Mesothelial cell of epicardium (in vitro differentiated cells): ENCODE measurements around the gene ANO6. TPM values are rescaled to one million over a fixed set of nuclear protein-coding genes. Genes with fewer than 3 reads are reported as not detected.
"Not testable (repeated sequence)": the region's sequence is repeated elsewhere in the genome, so short reads cannot be mapped to it uniquely, and the experiment has no call there.

Source experiments
- DNase-seq, 2 experiments: peaks; one replicate each; pipeline ENCODE4 v3.0.0; 2021; ENCODE audit warnings: low spot score in 2 of 2; ENCODE audit not compliant: unreplicated experiment in 2 of 2
- H3K27ac Mint-ChIP-seq: 2 replicates; pipeline ENCODE4 v1.8.0; 2021; ENCODE audit warnings: mixed read lengths
- H3K27me3 Mint-ChIP-seq: 2 replicates; pipeline ENCODE4 v1.8.0; 2021; ENCODE audit warnings: low read depth, mixed read lengths
- H3K36me3 Mint-ChIP-seq: 2 replicates; pipeline ENCODE4 v1.8.0; 2021; ENCODE audit warnings: mixed read lengths
- H3K4me1 Mint-ChIP-seq: 2 replicates; pipeline ENCODE4 v1.8.0; 2021; ENCODE audit warnings: mixed read lengths
- H3K4me3 Mint-ChIP-seq: 2 replicates; pipeline ENCODE4 v1.8.0; 2021; ENCODE audit warnings: mild to moderate bottlenecking, moderate library complexity, mixed read lengths
- H3K9me3 Mint-ChIP-seq: 2 replicates; pipeline ENCODE4 v1.8.0; 2021; ENCODE audit warnings: mixed read lengths
- total RNA-seq: library from RNA; stranded (reverse); gene quantifications from 3 replicates; pipeline ENCODE4 v1.2.1, GENCODE V29; 2021
- TF ChIP-seq, protein P1 (sequence below): fragments of 200-600 bp; sonication (generic); IDR thresholded peaks from one replicate; pipeline ENCODE4 v1.5.0; 2021; ENCODE audit warnings: antibody characterized with exemption; ENCODE audit not compliant: unreplicated experiment

Gene ANO6, protein sequence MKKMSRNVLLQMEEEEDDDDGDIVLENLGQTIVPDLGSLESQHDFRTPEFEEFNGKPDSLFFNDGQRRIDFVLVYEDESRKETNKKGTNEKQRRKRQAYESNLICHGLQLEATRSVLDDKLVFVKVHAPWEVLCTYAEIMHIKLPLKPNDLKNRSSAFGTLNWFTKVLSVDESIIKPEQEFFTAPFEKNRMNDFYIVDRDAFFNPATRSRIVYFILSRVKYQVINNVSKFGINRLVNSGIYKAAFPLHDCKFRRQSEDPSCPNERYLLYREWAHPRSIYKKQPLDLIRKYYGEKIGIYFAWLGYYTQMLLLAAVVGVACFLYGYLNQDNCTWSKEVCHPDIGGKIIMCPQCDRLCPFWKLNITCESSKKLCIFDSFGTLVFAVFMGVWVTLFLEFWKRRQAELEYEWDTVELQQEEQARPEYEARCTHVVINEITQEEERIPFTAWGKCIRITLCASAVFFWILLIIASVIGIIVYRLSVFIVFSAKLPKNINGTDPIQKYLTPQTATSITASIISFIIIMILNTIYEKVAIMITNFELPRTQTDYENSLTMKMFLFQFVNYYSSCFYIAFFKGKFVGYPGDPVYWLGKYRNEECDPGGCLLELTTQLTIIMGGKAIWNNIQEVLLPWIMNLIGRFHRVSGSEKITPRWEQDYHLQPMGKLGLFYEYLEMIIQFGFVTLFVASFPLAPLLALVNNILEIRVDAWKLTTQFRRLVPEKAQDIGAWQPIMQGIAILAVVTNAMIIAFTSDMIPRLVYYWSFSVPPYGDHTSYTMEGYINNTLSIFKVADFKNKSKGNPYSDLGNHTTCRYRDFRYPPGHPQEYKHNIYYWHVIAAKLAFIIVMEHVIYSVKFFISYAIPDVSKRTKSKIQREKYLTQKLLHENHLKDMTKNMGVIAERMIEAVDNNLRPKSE
- total RNA-seq = 40.1 to 41.1 TPM (median 40.9 TPM) in 3 replicates

DNA sequence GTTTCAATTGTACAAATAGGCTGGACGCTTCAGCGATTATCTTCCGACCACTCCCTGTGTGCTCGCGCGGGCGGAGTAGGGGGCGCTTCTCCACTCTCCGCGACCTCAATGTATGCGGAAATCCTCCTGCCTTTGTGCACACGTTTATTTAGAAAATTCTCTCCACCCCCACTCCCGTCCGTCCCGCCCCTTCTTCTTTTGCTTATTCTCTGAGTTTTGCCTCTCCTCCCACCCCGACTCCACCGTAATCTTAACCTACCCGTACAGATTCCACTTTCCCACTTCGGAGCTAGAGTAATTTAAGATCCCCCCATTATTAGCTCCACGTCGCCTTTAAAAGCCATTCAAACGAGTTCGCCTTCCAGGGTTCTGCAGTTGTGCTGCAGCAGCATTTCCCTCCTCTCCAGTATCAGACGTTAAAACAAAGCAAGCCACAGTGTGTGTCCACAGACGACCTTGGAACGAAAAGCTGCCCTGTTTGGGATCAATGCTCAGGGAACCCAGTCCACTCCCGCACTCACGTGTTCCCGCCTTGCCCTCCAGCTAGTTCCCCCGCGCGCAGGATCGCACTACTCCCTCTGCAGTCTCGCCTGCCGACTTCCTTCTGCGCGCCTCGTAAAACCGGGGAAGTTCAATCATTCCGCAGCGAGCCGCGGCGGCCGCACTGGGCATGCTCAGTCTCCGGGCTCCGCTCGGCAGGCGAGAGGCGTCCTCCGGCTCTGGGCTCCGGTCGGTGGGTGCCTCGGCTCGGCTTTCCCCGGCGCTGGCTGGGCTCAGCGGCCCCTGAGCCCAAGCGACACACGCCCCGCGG lies at the start of gene ANO6:
TSS of gene ANO6 (plus strand) at position 677 of the 811 bp plus-strand sequence. CDS start 227 bp downstream, outside the sequence.
- peaks cover 29% of the 10 kb centered on the region for H3K4me1 Mint-ChIP-seq

DNA sequence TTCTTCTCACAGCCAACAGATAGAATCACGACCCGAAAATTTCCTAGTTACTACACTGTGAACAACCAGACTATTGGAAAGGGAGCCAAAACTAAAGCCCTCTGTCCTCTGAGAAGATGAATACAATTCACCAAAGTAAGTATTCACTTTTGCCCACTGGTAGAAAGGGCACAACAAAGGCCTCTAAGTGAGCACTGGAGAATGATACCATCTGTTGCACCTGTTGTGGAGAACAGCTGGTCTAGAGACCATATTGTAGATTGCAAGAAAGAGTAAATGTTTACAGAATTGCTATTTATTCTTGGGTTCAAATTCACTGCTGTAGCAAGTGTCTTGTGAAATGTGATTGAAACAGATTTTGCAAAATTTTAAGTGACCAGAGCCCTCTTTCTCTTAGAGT lies 46.9 kb upstream of the ANO6 start:
- Mint-ChIP-seq H3K9me3 (peaks cover 2% of the 10 kb centered on the region), H3K27me3 (peaks cover 2% of the 10 kb centered on the region), H3K27ac (no peak overlapping the region), H3K4me3 (no peak overlapping the region), H3K36me3 (peaks cover 1% of the 10 kb centered on the region), H3K4me1 (no peaks in the 10 kb centered on the region)
- DNase-seq = no peak
- TF ChIP-seq, protein P1, sequence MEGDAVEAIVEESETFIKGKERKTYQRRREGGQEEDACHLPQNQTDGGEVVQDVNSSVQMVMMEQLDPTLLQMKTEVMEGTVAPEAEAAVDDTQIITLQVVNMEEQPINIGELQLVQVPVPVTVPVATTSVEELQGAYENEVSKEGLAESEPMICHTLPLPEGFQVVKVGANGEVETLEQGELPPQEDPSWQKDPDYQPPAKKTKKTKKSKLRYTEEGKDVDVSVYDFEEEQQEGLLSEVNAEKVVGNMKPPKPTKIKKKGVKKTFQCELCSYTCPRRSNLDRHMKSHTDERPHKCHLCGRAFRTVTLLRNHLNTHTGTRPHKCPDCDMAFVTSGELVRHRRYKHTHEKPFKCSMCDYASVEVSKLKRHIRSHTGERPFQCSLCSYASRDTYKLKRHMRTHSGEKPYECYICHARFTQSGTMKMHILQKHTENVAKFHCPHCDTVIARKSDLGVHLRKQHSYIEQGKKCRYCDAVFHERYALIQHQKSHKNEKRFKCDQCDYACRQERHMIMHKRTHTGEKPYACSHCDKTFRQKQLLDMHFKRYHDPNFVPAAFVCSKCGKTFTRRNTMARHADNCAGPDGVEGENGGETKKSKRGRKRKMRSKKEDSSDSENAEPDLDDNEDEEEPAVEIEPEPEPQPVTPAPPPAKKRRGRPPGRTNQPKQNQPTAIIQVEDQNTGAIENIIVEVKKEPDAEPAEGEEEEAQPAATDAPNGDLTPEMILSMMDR = no peak

More for the DNA sequence above, at the start of gene ANO6:
- Mint-ChIP-seq H3K9me3 (no peaks in the 10 kb centered on the region), H3K36me3 (no peaks in the 10 kb centered on the region), H3K27ac (peak within 1 kb of the TSS; percentile 99), H3K27me3 (no peaks in the 10 kb centered on the region), H3K4me3 (peak within 1 kb of the TSS; percentile 84)
- DNase-seq = peak; percentile 79 to 93
- TF ChIP-seq, protein P1 = no peak

DNA sequence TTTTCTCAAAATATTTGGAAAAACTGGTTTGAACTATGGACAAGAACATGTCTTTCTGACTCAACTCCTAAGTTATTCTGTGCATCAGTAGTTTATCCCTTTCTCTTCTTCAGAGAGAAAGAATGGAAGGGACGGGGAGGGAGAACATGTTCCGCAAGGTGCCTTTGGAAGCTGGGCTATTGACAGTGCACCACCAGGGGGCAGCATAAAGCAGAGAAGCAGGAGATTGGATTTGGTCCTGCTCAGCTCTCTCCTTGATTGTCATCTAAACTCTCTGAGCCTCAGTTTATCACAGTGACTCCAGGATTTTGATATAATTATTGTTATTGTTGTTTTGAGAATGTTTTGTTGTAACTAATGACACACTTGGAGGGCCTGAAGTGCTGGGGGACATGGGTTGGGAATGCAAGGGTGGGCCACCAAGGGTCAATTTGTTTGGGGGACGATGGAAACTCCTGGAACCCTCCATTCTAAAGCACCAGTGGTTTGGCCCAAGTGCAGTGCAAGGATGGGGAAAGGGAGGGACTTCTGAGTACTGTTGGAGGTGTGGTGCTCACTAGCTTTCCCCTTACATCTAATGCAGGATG lies 45.3 kb upstream of the ANO6 start:
- no peak overlapping the region for H3K27ac Mint-ChIP-seq
- no peaks in the 10 kb centered on the region for H3K27me3 Mint-ChIP-seq
- H3K36me3 Mint-ChIP-seq = peaks cover 12% of the 10 kb centered on the region
- peaks cover 8% of the 10 kb centered on the region for H3K9me3 Mint-ChIP-seq
- TF ChIP-seq, protein P1 = peak; percentile 85
- DNase-seq = peak; percentile 52 to 77
- H3K4me3 Mint-ChIP-seq = no peak overlapping the region
- H3K4me1 Mint-ChIP-seq = no peaks in the 10 kb centered on the region

DNA sequence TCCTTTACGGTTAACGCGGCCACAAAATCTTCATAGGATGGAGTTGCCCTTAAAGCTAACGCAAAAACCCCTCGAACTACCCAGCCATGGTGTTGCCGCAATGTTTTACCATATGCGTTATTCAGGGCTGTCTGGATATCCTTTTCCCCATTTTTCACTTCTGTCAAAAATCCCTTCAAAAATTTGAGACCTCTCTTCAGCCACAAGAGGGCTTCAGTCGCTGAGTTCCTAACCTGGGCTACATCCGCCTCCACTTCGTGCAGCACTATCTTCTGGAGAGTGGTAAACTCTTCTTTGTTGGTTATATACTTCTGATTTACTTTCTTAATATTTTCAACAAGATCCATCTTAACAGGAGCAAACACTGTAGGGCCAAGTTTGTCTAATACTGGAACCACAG lies 42.6 kb upstream of the ANO6 start:
- H3K27ac Mint-ChIP-seq, H3K27me3 Mint-ChIP-seq, H3K4me1 Mint-ChIP-seq, DNase-seq, H3K4me3 Mint-ChIP-seq: not testable (repeated sequence)
- Mint-ChIP-seq H3K9me3 (peaks cover 30% of the 10 kb centered on the region), H3K36me3 (peaks cover 35% of the 10 kb centered on the region)

DNA sequence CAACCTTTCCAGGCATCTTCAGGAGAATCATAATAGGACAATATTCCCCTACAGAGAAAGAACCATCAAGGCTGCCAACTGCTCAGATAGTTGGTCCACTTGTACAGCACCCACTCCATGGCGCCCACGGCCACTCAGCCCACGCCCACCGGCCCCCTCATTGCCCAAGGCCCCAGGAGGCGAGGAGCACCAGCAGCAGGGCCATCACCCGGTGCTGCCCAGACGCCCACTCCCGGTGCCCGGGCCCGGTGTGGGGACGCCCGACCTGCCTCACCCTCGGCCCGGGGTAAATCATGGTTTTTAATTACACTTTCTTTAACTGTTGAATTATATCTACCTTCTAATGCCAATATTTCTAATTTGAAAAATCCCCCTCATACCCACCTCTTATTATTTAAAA lies 41.3 kb upstream of the ANO6 start:
- no peak overlapping the region for H3K4me3 Mint-ChIP-seq
- H3K27me3 Mint-ChIP-seq = no peaks in the 10 kb centered on the region
- H3K4me1 Mint-ChIP-seq = no peaks in the 10 kb centered on the region
- H3K36me3 Mint-ChIP-seq = peaks cover 42% of the 10 kb centered on the region
- H3K9me3 Mint-ChIP-seq = peaks cover 38% of the 10 kb centered on the region
- no peak for DNase-seq
- H3K27ac Mint-ChIP-seq = no peak overlapping the region
- TF ChIP-seq, protein P1 = no peak
